ENCODE measurements around the gene CCDC69.

DNA sequence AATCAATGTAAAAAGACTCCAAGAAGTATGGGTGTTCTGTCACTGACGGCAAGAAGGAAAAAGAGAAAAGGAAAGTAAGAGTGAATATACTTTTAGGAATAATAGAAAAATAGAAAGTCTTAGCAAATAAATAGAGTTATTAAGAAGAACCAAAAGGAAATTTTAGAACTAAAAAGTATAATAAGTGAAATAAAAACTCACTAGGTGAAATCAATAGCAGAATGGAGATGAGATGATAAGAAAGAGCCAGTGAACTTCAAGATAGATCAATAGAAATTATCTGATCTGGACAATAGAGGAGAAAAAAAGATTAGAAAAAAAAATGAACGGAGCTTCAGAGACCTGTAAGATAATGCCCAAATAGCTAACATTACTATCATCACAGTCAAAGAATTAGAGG, 34.7 kb downstream of the CCDC69 start:
- TF ChIP-seq, protein P1, sequence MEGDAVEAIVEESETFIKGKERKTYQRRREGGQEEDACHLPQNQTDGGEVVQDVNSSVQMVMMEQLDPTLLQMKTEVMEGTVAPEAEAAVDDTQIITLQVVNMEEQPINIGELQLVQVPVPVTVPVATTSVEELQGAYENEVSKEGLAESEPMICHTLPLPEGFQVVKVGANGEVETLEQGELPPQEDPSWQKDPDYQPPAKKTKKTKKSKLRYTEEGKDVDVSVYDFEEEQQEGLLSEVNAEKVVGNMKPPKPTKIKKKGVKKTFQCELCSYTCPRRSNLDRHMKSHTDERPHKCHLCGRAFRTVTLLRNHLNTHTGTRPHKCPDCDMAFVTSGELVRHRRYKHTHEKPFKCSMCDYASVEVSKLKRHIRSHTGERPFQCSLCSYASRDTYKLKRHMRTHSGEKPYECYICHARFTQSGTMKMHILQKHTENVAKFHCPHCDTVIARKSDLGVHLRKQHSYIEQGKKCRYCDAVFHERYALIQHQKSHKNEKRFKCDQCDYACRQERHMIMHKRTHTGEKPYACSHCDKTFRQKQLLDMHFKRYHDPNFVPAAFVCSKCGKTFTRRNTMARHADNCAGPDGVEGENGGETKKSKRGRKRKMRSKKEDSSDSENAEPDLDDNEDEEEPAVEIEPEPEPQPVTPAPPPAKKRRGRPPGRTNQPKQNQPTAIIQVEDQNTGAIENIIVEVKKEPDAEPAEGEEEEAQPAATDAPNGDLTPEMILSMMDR (IDR thresholded peaks at IDR 0.05; ENCODE audit: low read depth, low read length): no peak
- TF ChIP-seq POLR2A (IDR thresholded peaks at IDR 0.05; ENCODE audit: extremely low read depth, insufficient read length) (no peak), MYC (IDR thresholded peaks at IDR 0.05; ENCODE audit: low read depth, low read length) (no peak)

Data from NB4 (cell line).